CD4-positive, alpha-beta T cell treated with Interleukin-15 for 1 hour (primary cell): ENCODE results near the gene VEZF1.
A peak's percentile ranks its signal among the peaks of the same experiment; 100 is the strongest.
"Not testable (repeated sequence)": the region's sequence is repeated elsewhere in the genome, so short reads cannot be mapped to it uniquely, and the experiment has no call there.

Experiments
- DNase-seq: peaks from one replicate; pipeline ENCODE4 v3.0.0-alpha.2; 2020

VEZF1 gene

DNA sequence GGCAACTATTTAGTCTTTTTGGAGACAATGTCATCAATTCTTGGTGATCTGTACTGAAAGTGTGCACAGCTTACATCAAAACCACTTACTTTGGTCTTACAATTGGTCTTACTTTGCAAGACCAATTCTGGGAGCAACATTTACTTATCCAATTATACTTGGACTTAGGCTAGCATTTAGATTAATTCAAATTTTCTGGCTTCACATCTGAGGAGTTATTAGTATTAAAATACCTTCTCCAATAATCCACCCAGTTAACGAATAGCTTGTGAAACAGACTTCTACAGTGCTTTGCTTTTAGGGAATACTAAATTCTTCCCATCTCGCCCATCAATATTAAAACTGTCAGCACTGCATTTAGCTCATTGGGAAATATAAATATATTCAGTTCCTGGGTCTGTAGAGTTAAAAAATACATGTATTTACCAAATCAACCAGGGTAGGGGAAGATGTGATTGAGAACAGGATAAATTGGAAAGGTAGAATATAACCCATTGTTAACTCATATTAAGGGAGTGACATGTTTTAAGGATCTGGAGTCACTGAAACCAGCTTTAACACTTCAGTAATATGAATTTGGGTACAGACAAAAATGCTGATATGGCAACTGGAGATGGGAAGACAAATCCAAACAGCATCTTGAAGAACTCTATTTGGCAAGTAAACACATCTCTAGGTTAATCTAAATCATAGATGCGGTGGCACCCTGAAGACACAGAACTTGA is 9.2 kb upstream of the VEZF1 start:
- DNase-seq = no peak

- DNase-seq = peak; percentile 68
Measured at GRCh38 chr17:57995076-57995956, 7.3 kb upstream of the VEZF1 start.

DNA sequence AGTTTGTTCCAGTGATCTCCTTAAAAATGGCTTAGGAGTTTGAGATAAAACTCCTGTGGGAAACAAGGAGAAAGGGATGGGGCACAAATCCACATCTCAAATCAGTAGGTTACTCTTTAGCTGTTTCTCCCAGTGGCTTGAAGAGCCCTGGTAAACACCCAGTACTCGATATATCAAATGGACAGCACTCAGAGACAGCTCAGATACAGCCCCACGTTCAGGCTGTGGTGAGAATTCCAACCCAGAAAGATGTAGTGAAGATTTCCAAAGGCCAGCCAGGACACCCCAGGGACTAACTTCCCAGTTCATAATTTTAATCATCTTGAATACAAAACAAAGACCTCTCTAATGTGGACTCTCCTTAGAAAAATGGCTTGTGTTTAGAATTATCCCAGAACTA is 6.4 kb upstream of the VEZF1 start:
- no peak for DNase-seq

DNA sequence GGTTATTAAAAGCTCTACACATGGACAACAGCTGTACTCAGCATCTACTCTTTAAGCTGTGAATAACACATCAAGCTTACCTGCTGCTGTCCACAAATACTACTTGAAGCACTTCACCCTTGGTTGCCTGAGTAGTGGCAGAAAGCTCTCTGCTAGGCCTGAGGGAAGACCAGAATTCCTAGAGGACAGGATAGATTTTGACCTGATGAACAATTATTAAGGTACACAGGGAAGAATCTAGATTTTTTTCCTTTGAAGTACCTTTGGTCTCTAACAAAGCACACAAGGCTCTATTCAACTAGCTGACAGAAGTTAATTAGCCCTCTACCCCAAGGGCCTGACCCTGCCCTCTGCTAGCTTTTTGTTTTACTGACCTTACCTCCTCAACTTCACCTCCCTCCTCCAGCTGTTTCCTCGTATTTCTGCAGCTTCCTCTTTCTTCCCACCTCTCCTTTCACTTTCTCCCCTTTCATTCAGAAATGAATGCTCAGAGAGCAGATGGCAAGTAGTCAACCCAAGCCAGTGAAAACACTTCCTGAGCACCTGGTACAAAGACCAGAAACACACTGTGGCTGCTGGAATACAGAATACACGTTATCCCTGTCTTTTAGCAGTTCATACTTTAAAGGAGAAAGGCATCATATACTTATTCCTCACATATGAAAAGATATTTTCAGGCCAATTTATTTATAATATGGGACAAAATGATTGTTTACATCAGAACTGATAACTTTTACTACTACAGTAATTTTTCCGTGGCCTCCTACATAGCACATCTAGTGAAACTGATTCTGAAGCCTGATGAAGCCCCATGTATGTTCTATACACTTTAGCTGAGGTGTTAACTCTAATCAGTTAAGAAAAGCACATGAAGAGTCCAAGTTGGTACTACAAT is 5.7 kb upstream of the VEZF1 start:
- DNase-seq = no peak

GRCh38 chr17:57991537-57991936 is 3.5 kb upstream of the VEZF1 start:
- no peak for DNase-seq

DNA sequence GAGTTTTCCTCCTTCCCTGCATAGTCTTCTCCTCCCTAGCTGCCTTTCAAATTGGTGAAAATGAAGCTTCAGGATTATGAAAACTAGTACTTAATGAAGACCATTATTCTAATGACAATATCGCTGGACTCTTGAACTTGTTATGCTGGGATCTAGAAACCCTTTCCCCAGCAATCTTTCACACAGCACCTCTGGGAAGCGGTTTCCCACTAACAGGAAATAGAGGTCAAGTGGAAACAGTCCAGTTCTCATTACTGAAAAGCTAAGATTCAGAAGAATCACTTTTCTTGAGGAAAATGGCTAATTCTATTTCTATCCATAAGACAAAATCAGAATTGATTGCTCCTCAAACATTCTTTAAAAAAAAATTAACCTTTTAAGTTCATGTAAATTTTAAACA is 2.0 kb upstream of the VEZF1 start:
- DNase-seq = no peak

- DNase-seq = peak; percentile 70
Measured at GRCh38 chr17:57988301-57989250, 522 bp upstream of the VEZF1 start.

DNA sequence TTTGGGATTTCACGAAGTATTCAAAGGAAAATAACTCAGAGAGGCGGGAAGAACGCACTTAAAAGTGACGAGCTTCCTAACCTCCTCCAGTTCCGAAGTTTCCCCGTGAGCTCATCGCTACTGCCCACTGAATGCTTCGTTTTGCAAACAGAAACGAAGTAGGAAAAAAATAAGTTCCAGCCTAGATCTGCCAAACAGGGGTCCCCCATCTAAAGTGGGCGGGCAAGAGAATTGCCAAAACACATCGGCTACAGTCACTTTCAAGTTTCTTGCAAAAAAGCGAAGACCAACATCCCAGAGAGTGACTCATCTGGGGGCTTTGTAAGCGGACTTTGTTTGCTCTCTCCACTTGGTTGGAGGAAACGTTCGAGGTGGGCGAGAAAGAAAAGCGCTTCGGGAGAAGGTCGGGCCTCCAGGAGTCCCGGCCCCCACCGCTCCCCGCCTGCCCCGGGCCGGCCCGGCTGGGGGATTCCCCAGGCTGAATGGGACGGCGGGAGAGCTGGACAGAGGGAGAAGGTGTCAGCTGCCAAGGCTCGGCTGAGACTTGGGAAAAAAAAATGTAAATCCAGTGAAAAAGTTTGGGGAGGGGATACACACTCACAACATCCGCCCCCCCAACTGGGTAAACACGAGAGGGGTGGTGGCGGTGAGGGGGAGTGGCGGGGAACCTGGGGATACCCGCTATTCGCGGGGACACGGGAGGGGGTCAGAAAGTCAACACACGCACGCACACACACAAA is 1.0 kb downstream of the VEZF1 start:
- DNase-seq = peak; percentile 41

- no peak for DNase-seq
Measured at GRCh38 chr17:57985675-57985974, 2.4 kb downstream of the VEZF1 start.

GRCh38 chr17:57984936-57985674 is 2.9 kb downstream of the VEZF1 start:
- DNase-seq = no peak

- DNase-seq = no peak
Measured at GRCh38 chr17:57984261-57984890, 3.7 kb downstream of the VEZF1 start.

- DNase-seq = no peak
Measured at GRCh38 chr17:57983446-57983845, 4.6 kb downstream of the VEZF1 start.

DNA sequence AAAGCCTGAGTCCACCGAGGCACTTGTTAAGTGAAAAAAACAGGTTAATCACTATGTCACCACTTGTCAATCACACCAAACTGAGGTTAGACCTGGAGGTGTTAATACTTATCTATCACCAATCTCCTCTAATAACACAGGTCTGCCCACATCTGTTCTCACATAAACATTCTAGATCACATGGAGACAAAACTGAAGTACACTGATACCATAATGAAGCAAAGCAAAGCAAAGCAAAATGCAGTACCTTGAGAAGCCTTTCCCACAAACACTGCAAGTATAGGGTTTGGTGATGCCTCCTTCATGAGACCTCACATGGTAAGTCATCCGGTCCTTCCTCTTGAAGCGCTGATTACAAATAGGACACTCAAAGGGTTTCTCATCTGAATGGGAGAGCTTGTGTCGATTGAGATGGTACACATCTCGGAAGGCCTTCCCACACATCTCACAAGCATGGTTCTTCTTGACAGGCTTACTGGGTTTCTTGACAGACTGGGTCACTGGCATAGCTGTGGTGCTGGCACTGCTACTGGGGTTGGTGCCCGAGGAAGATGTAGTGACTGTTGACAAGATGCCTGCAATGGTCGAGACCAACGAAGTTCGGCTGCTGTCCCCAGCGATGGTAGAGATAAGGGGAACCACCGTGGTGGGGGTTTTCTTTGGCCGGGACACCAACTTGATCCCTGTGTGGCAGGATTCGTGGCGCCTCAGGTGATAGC is 5.4 kb downstream of the VEZF1 start:
- DNase-seq = no peak

- DNase-seq = no peak
Measured at GRCh38 chr17:57980522-57980921, 7.5 kb downstream of the VEZF1 start.

- no peak for DNase-seq
Measured at GRCh38 chr17:57979076-57979475, 9.0 kb downstream of the VEZF1 start.

DNA sequence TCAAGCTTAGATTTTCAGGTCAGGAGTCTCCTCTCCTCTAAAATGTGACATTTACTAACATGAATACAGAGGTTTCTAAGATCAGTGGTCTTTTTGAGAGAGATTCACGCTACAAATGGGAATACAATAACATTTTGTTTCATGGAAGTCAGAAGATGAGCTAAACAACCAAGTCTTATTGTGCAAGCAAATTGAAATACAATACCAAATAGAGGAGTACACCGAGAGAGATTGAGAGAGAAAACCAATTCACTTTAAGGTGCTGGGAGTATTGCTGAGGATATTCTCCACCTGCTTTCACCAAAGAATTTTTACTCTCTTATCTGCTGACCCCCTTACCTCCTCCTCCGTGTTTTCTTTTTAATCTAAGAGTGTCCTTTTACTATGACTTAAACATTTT is 11.5 kb downstream of the VEZF1 start:
- DNase-seq = no peak

DNA sequence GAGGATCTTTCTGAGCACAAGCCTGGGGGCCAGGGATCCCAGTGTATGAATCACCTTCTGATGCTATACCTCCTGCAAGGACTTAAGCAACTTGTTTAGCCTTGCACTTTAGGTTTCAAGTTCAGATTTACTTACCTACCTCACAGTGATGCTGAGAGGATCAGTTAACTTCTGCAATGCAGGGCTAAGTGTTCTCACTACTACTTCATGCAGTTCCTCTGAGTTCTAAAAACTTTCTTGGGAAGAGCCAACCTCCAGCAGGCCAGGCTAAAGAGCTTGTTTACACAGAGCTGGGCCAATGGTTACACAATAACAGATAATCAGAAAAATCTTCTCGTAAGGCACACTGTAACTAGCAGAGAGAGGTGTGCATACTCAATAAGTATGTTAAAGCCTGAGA is 13.0 kb downstream of the VEZF1 start:
- no peak for DNase-seq

GRCh38 chr17:57974053-57974824 is 13.8 kb downstream of the VEZF1 start:
- DNase-seq = not testable (repeated sequence)

DNA sequence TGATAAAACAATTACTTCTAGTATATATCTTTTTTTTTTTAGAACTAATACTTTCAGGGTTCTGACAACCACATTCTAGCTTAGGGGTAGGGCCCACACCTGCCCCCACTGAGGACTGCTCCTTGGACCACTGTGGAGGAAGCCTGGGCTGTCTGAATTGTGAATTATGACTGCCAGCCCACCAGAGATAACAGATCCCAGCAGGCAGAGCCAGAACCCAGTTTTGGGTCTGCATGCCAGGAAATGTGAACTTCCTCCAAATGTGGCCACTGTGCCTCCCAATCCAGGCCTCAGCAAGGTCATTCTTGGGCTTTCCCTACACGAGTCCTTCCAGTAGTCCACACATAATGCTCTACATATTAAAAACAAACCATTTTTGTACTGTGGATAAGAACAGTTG is 15.9 kb downstream of the VEZF1 start:
- DNase-seq = no peak
